Neural progenitor cell (in vitro differentiated cells): ENCODE results near the gene BIN2. TPM values are rescaled to one million over a fixed set of nuclear protein-coding genes. Genes with fewer than 3 reads are reported as not detected.

Source experiments
- DNase-seq: peaks from one replicate; pipeline ENCODE4 v3.0.0-alpha.2; 2016; ENCODE audit warnings: low spot score
- H2AFZ ChIP-seq: fragments of 200-600 bp; sonication (generic); replicated peaks from 2 replicates; pipeline ENCODE4 v1.6.1; 2016; ENCODE audit warnings: antibody characterized with exemption
- H3F3A ChIP-seq: fragments of 200-600 bp; sonication (generic); 2 replicates; pipeline ENCODE4 v1.6.1; 2016; ENCODE audit warnings: antibody characterized with exemption, low read depth
- H3K27ac ChIP-seq: fragments of 200-600 bp; sonication (generic); 2 replicates; pipeline ENCODE4 v1.5.1; 2016; ENCODE audit warnings: mild to moderate bottlenecking
- H3K27me3 ChIP-seq: fragments of 200-600 bp; sonication (generic); 2 replicates; pipeline ENCODE4 v1.6.1; 2016; ENCODE audit warnings: mild to moderate bottlenecking, moderate library complexity
- H3K36me3 ChIP-seq: fragments of 200-600 bp; sonication (generic); 2 replicates; pipeline ENCODE4 v1.5.1; 2016
- H3K4me1 ChIP-seq: fragments of 200-600 bp; sonication (generic); 2 replicates; pipeline ENCODE4 v1.6.1; 2016; ENCODE audit warnings: mixed run types
- H3K4me2 ChIP-seq: fragments of 200-600 bp; sonication (generic); 2 replicates; pipeline ENCODE4 v1.6.1; 2016
- H3K4me3 ChIP-seq: fragments of 200-600 bp; sonication (generic); 2 replicates; pipeline ENCODE4 v1.5.1; 2016
- H3K79me2 ChIP-seq: fragments of 200-600 bp; sonication (generic); 2 replicates; pipeline ENCODE4 v1.6.1; 2016; ENCODE audit warnings: low read depth
- H3K9ac ChIP-seq: fragments of 200-600 bp; sonication (generic); 2 replicates; pipeline ENCODE4 v1.6.1; 2016
- H3K9me3 ChIP-seq: fragments of 200-600 bp; sonication (generic); 2 replicates; pipeline ENCODE4 v1.5.1; 2016; ENCODE audit warnings: low read depth
- H4K20me1 ChIP-seq: fragments of 200-600 bp; sonication (generic); 2 replicates; pipeline ENCODE4 v1.6.1; 2016; ENCODE audit warnings: low read depth
- H3K27ac Mint-ChIP-seq: 3 replicates; pipeline ENCODE4 v1.8.0; 2021; ENCODE audit warnings: mixed read lengths
- H3K27me3 Mint-ChIP-seq: 2 replicates; pipeline ENCODE4 v1.8.0; 2022; ENCODE audit warnings: low read depth, mild to moderate bottlenecking, inconsistent platforms, moderate library complexity, mixed read lengths; ENCODE audit not compliant: insufficient read depth
- H3K36me3 Mint-ChIP-seq: 3 replicates; pipeline ENCODE4 v1.8.0; 2021; ENCODE audit warnings: mixed read lengths
- H3K4me1 Mint-ChIP-seq: 3 replicates; pipeline ENCODE4 v1.8.0; 2021; ENCODE audit warnings: mixed read lengths
- H3K4me3 Mint-ChIP-seq: 3 replicates; pipeline ENCODE4 v1.8.0; 2021; ENCODE audit warnings: mild to moderate bottlenecking, moderate library complexity, mixed read lengths
- H3K9me3 Mint-ChIP-seq: 3 replicates; pipeline ENCODE4 v1.8.0; 2020; ENCODE audit warnings: mixed read lengths
- EZH2 ChIP-seq: fragments of 200-600 bp; sonication (generic); IDR thresholded peaks from 2 replicates; pipeline ENCODE4 v1.6.1; 2017; ENCODE audit warnings: antibody characterized with exemption, mild to moderate bottlenecking, moderate library complexity
- EZH2phosphoT487 ChIP-seq: fragments of 200-600 bp; sonication (generic); IDR thresholded peaks from 2 replicates; pipeline ENCODE4 v1.6.1; 2017; ENCODE audit warnings: antibody characterized with exemption
- total RNA-seq: library from RNA; depleted of rRNA; stranded (reverse); fragments of >200 nt; gene quantifications from 2 replicates; pipeline ENCODE4 v1.2.3, GENCODE V29; 2015; ENCODE audit warnings: low replicate concordance
- TF ChIP-seq, protein P1 (sequence below): fragments of 200-600 bp; sonication (generic); IDR thresholded peaks from 2 replicates; pipeline ENCODE4 v1.5.1; 2017; ENCODE audit warnings: antibody characterized with exemption, mild to moderate bottlenecking

The BIN2 gene
- total RNA-seq, 1 donor from 2014 or later, result 0.52 TPM

DNA sequence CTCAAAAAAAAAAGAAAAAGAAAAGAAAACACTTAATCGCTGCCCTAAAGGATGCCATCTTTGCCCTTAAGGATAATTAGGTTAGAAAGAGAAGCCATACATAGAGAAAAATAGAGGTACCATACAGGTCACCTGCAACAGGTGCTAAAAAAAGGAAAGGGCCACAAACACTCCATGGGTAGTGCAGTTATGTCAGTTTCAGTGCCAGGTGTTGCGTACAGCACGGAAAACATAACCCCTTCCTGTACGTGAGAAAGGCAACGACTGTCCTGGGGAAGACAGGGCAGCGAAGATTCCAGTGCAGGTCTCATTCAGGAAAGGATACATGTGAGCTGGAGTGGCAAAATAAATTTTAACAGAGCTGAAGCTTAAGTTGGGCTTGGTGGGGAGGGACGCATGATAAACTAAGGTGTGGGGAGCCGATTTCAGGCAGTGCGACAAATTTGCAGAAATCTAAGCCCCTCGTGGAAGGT lies 85.9 kb downstream of the BIN2 start:
- Histone ChIP-seq H3K9ac (no peak overlapping the region), H2AFZ (peak overlapping the region; percentile 51), H3K4me1 (peaks cover 3% of the 10 kb centered on the region), H3K9me3 (no peaks in the 10 kb centered on the region), H3K79me2 (peaks cover 12% of the 10 kb centered on the region), H4K20me1 (no peaks in the 10 kb centered on the region), H3K4me2 (peak overlapping the region; percentile 79), H3F3A (peaks cover 20% of the 10 kb centered on the region), H3K27me3 (no peaks in the 10 kb centered on the region), H3K27ac (no peak overlapping the region), H3K4me3 (peak overlapping the region; percentile 97), H3K36me3 (peaks cover 4% of the 10 kb centered on the region)
- H3K27me3 Mint-ChIP-seq, result no peaks in the 10 kb centered on the region
- peak overlapping the region; percentile 35 for H3K27ac Mint-ChIP-seq
- H3K4me3 Mint-ChIP-seq, result peak overlapping the region; percentile 96
- peaks cover 14% of the 10 kb centered on the region for H3K36me3 Mint-ChIP-seq
- peaks cover 14% of the 10 kb centered on the region for H3K4me1 Mint-ChIP-seq
- DNase-seq, result no peak
- H3K9me3 Mint-ChIP-seq, result no peaks in the 10 kb centered on the region
- TF ChIP-seq, protein P1, sequence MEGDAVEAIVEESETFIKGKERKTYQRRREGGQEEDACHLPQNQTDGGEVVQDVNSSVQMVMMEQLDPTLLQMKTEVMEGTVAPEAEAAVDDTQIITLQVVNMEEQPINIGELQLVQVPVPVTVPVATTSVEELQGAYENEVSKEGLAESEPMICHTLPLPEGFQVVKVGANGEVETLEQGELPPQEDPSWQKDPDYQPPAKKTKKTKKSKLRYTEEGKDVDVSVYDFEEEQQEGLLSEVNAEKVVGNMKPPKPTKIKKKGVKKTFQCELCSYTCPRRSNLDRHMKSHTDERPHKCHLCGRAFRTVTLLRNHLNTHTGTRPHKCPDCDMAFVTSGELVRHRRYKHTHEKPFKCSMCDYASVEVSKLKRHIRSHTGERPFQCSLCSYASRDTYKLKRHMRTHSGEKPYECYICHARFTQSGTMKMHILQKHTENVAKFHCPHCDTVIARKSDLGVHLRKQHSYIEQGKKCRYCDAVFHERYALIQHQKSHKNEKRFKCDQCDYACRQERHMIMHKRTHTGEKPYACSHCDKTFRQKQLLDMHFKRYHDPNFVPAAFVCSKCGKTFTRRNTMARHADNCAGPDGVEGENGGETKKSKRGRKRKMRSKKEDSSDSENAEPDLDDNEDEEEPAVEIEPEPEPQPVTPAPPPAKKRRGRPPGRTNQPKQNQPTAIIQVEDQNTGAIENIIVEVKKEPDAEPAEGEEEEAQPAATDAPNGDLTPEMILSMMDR, result no peak
- TF ChIP-seq EZH2, result no peak
- TF ChIP-seq EZH2phosphoT487, result no peak

DNA sequence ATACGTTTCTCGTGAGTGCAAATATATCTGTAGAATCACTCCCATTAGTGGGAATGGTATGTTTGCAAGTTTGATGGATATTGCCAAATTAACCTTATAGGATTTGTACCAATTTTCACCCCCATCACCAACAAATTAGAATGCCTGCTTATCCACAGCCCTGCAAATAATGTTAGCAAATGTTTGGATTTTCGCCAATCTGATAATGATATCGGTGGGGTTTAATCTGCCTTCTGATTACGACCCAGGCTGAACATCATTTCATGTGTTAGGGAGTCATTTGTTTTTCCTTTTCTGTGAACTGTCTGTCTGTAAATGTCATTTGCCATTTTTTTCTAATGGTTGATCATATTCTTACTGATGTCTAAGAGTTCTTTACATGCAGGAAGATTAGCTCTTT lies 89.4 kb downstream of the BIN2 start:
- TF ChIP-seq EZH2phosphoT487 (no peak), EZH2 (no peak)
- TF ChIP-seq, protein P1, result no peak
- H3K9me3 ChIP-seq, result no peaks in the 10 kb centered on the region
- no peak for DNase-seq
- H3K27ac ChIP-seq, result no peak overlapping the region
- no peak overlapping the region for H3K4me3 ChIP-seq
- H3K9ac ChIP-seq, result no peak overlapping the region
- peaks cover 3% of the 10 kb centered on the region for H3K4me1 ChIP-seq
- Mint-ChIP-seq H3K27me3 (no peaks in the 10 kb centered on the region), H3K4me1 (peaks cover 7% of the 10 kb centered on the region), H3K4me3 (no peak overlapping the region), H3K9me3 (no peaks in the 10 kb centered on the region), H3K27ac (no peak overlapping the region), H3K36me3 (no peaks in the 10 kb centered on the region)
- H3K79me2 ChIP-seq, result peaks cover 3% of the 10 kb centered on the region
- H2AFZ ChIP-seq, result no peak overlapping the region
- no peak overlapping the region for H3K4me2 ChIP-seq
- H3K27me3 ChIP-seq, result no peaks in the 10 kb centered on the region
- peaks cover 16% of the 10 kb centered on the region for H3F3A ChIP-seq
- H3K36me3 ChIP-seq, result no peaks in the 10 kb centered on the region
- H4K20me1 ChIP-seq, result no peaks in the 10 kb centered on the region

DNA sequence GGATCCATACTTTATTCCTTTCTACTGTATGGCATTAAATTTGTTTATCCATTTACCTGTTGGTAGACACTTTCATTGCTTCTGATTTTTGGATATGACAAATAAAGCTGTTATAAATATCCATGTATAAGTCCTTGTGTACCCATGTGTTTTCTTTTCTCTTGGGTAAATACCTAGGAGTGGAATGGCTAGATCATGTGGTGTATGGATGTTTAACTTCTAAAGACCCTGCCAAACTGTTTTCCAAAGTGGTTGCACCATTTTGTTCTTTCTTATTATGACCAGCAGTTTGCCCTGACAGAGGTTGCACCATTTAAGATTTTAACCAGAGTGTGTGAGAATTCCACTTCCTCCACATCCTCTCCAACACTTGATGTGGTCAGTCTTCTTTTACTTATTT lies 91.3 kb downstream of the BIN2 start:
- Histone ChIP-seq H3K27ac (no peak overlapping the region), H3K4me3 (no peak overlapping the region), H3K9ac (no peak overlapping the region), H3K27me3 (no peaks in the 10 kb centered on the region), H3K4me1 (no peaks in the 10 kb centered on the region), H3K9me3 (no peaks in the 10 kb centered on the region), H3K4me2 (no peak overlapping the region), H2AFZ (no peak overlapping the region), H4K20me1 (no peaks in the 10 kb centered on the region), H3F3A (peaks cover 7% of the 10 kb centered on the region), H3K79me2 (no peaks in the 10 kb centered on the region), H3K36me3 (no peaks in the 10 kb centered on the region)
- TF ChIP-seq EZH2phosphoT487 (no peak), EZH2 (no peak)
- TF ChIP-seq, protein P1, result no peak
- H3K4me1 Mint-ChIP-seq, result no peaks in the 10 kb centered on the region
- H3K9me3 Mint-ChIP-seq, result no peaks in the 10 kb centered on the region
- no peak overlapping the region for H3K27ac Mint-ChIP-seq
- no peaks in the 10 kb centered on the region for H3K27me3 Mint-ChIP-seq
- H3K36me3 Mint-ChIP-seq, result no peaks in the 10 kb centered on the region
- no peak for DNase-seq
- H3K4me3 Mint-ChIP-seq, result no peak overlapping the region

Other genes with a start within 250 kb of the BIN2 start
- 28.6 and 30.9 TPM in 2 replicates for gene CSRNP2, start 240.6 kb downstream of the BIN2 start, total RNA-seq
- gene TFCP2, start 151.0 kb downstream of the BIN2 start, total RNA-seq, result 19.4 and 28.8 TPM in 2 replicates
- 1.6 TPM in 2 replicates for gene POU6F1, start 106.1 kb downstream of the BIN2 start, total RNA-seq
- 48.4 and 51.6 TPM in 2 replicates for gene DAZAP2, start 85.3 kb downstream of the BIN2 start, total RNA-seq
- gene SMAGP, start 53.8 kb downstream of the BIN2 start, total RNA-seq, result 19.0 and 24.3 TPM in 2 replicates
- gene CELA1, start 22.5 kb upstream of the BIN2 start, total RNA-seq, result not detected in 2 replicates
- 1.5 TPM in 1 of 2 replicates, not detected in the other for gene GALNT6, start 67.2 kb upstream of the BIN2 start, total RNA-seq
- gene SLC4A8, start 100.7 kb upstream of the BIN2 start, total RNA-seq, result 10.1 and 132 TPM in 2 replicates